D721Med (cell line): ENCODE results near the gene ZNF682.
"Not testable (repeated sequence)": the region's sequence is repeated elsewhere in the genome, so short reads cannot be mapped to it uniquely, and the experiment has no call there.

ENCODE experiments used
- DNase-seq: peaks from one replicate; pipeline ENCODE4 v3.0.0; 2011; ENCODE audit warnings: low spot score; ENCODE audit not compliant: insufficient read length
- FAIRE-seq: peaks from 2 replicates; lab custom pipeline; 2011; peaks lifted over from hg19 to GRCh38; lab: Jason Lieb, UNC
- CTCF ChIP-seq: IDR thresholded peaks from 2 replicates; pipeline ENCODE4 v1.5.1; 2012; ENCODE audit warnings: mild to moderate bottlenecking, control low read depth; ENCODE audit not compliant: insufficient read depth; ENCODE audit errors: missing control alignments

The ZNF682 gene

DNA sequence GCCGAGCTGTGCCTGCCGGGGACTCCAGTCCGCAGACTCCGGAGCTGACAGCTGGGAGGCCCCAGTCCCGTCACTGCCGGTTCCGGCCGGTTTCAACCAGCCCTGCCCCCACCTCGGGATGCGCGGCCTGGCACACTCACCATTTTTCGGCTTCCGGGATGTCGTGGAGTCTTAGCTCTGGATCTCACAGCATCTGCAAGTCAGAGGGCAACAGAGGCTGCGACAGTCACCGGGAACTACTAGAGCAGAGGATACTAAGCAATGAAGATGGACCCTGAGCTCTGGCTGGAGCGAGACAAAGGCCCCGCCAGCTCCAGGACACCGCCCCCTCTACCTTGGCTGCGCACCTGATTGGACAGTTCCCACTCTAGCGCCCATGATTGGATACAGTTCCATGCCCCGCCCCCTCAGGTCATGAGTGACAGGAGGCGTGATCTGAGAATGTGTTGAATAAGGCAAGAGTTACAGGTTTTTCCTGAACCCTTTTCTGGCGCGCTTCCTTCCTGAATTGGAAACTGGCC, at the start of gene ZNF682:
TSS of gene ZNF682 (minus strand) at position 303 of the 521 bp plus-strand sequence. CDS start at position 143, 160 bp downstream.
- DNase-seq (peak; percentile 87), FAIRE-seq (peak; percentile 64)
- TF ChIP-seq CTCF = no peak

DNA sequence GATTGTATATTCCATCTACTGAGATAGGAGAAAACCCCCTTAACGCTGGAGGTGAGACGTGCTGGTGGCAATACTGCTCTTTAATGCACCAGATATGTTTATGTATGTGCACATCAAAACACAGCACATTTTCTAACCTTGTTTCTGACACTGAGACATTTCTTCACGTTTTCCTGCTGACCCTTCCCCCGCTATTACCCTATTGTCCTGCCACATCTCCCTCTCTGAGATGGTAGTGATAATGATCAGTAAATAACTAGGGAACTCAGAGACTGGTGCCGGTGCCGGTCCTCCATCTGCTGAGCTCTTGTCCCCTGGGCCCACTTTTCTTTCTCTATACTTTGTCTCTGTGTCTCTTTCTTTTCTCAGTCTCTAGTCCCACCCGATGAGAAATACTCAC, 43.6 kb upstream of the ZNF682 start:
- DNase-seq, FAIRE-seq: not testable (repeated sequence)

DNA sequence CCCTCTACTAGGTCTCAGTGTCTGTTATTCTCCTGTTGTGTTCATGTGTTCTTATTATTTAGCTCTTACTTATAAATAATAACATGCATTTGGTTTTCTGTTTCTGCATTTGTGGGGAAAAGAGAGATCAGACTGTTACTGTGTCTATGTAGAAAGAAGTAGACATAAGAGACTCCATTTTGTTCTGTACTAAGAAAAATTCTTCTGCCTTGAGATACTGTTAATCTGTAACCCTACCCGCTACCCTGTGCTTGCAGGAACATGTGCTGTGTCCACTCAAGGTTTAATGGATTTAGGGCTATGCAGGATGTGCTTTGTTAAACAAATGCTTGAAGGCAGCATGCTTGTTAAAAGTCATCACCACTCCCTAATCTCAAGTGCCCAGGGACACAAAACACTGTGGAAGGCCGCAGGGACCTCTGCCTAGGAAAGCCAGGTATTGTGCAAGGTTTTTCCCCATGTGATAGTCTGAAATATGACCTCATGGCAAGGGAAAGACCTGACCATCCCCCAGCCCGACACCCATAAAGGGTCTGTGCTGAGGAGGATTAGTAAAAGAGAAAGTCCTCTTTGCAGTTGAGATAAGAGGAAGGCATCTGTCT, 43.0 kb upstream of the ZNF682 start:
- DNase-seq = not testable (repeated sequence)

DNA sequence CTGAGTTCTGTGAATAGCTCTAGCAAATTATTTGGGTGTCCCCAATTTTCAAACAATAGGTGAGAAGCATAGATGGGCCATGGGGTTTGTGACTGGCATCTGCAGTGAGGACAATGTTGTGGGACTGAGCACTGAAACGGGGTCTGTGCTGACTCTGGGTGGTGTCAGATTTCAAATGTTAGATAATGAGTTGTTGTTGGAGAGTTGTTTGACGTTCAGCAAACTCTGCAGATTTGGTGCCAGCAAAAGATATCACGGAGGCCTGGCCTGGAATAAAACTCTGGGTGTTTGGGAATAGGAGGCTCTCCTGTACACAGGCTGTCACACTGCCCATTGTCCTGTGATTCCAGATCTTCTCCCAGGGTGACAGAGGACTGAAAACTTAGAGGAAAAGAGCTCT, 41.4 kb upstream of the ZNF682 start:
- no peak for TF ChIP-seq CTCF
- FAIRE-seq = no peak
- no peak for DNase-seq

More for the DNA sequence above, 43.0 kb upstream of the ZNF682 start:
- not testable (repeated sequence) for FAIRE-seq

- no peak for TF ChIP-seq CTCF
- DNase-seq (no peak), FAIRE-seq (peak; percentile 38)
These were observed 40.2 kb upstream of the ZNF682 start for GRCh38 chr19:20079476-20079875.

- FAIRE-seq (no peak), DNase-seq (no peak)
These were observed 39.3 kb upstream of the ZNF682 start for GRCh38 chr19:20078581-20079031.

GRCh38 chr19:20077791-20078463, 38.6 kb upstream of the ZNF682 start, which contains the start of gene ZNF90:
ZNF90 (plus strand) TSS chr19:20078000; CDS start chr19:20078133, 133 bp downstream.
- FAIRE-seq = peak; percentile 87
- DNase-seq = peak; percentile 78
- TF ChIP-seq CTCF = no peak

More at GRCh38 chr19:20078581-20079031, 39.3 kb upstream of the ZNF682 start:
- no peak for TF ChIP-seq CTCF

GRCh38 chr19:20072936-20073335, 33.6 kb upstream of the ZNF682 start:
- TF ChIP-seq CTCF = no peak
- no peak for FAIRE-seq
- no peak for DNase-seq
